AG10803 (cell line): ENCODE results near the gene C1orf56.

Source experiments
- DNase-seq: peaks from one replicate; pipeline ENCODE4 v3.0.0; 2010; ENCODE audit warnings: low read depth
- H3K4me3 ChIP-seq: 2 replicates; pipeline ENCODE4 v1.5.1; 2011; ENCODE audit warnings: mild to moderate bottlenecking, low read length, control low read depth
- TF ChIP-seq, protein P1 (sequence below): conservative IDR thresholded peaks from 2 replicates; pipeline ENCODE4 v1.5.1; 2011; ENCODE audit warnings: mild to moderate bottlenecking, low read length, control low read depth, inconsistent platforms

C1orf56 gene, protein sequence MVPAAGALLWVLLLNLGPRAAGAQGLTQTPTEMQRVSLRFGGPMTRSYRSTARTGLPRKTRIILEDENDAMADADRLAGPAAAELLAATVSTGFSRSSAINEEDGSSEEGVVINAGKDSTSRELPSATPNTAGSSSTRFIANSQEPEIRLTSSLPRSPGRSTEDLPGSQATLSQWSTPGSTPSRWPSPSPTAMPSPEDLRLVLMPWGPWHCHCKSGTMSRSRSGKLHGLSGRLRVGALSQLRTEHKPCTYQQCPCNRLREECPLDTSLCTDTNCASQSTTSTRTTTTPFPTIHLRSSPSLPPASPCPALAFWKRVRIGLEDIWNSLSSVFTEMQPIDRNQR

DNA sequence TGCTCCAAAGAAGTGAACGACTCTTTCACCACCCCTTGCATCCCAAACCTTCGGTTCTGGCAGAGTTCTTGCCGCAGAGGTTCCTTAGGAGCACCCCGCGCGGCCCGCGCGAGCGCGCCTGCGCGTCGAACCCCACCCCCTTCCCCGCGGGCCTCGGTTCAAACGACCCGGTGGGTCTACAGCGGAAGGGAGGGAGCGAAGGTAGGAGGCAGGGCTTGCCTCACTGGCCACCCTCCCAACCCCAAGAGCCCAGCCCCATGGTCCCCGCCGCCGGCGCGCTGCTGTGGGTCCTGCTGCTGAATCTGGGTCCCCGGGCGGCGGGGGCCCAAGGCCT is at the start of gene C1orf56:
TSS of gene C1orf56 (plus strand) at position 161 of the 334 bp plus-strand sequence. CDS start at position 258, 97 bp downstream.
- DNase-seq = peak; percentile 68
- H3K4me3 ChIP-seq = peak within 1 kb of the TSS; percentile 82
- TF ChIP-seq, protein P1, sequence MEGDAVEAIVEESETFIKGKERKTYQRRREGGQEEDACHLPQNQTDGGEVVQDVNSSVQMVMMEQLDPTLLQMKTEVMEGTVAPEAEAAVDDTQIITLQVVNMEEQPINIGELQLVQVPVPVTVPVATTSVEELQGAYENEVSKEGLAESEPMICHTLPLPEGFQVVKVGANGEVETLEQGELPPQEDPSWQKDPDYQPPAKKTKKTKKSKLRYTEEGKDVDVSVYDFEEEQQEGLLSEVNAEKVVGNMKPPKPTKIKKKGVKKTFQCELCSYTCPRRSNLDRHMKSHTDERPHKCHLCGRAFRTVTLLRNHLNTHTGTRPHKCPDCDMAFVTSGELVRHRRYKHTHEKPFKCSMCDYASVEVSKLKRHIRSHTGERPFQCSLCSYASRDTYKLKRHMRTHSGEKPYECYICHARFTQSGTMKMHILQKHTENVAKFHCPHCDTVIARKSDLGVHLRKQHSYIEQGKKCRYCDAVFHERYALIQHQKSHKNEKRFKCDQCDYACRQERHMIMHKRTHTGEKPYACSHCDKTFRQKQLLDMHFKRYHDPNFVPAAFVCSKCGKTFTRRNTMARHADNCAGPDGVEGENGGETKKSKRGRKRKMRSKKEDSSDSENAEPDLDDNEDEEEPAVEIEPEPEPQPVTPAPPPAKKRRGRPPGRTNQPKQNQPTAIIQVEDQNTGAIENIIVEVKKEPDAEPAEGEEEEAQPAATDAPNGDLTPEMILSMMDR = no peak

- TF ChIP-seq, protein P1 = no peak
- no peak for DNase-seq
Observed at GRCh38 chr1:150997949-150998348, 49.6 kb upstream of the C1orf56 start.

DNA sequence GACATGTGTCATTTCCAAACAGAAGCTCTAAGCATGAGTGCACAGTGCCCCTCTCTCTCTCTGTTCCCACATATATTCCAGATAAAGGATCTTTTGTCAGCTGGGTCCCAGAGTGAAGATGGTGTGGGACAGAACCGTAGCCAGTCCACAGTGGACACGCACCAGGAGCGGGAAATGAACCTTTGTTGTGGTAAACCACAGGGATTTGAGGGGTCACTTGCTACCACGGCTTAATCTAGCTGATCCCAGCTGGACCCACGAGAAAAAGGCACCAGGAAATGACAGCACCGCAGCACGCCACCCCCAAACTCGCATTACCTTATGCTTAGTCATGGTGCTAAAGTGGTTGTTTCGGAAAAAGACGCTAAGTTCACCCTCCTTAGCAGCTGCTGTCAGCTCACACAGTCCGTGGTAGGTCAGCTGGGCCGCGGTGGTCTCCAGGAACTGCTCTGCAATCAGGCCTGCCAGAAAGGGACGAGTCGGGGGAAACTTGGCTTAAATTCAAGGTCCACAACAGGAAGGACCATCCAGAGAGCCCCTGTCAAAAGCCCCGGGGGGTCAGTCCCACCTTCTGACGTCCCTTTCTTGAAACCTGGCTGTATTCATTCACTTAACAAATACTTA is 48.4 kb upstream of the C1orf56 start:
- H3K4me3 ChIP-seq = no peak overlapping the region
- DNase-seq = peak; percentile 40
- TF ChIP-seq, protein P1 = no peak

More at GRCh38 chr1:150997949-150998348, 49.6 kb upstream of the C1orf56 start:
- no peak overlapping the region for H3K4me3 ChIP-seq

DNA sequence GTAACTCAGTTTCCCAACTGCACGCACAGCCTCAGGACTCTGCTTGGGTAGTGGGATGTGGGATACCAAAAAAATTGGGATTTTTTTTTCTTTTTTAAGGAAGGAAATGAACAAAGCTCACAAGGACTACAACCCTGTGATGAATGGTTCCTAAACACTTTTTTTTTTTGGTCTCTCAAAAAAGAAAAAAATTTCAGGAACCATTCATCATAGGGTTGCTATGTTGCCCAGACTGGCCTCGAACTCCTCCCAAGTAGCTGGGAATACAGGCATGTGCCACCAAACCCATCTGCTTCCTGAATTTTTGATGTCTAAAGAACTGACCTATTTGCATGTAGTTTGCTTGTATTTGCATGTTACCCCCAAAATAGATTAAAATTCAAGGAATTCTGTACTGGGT is 47.6 kb upstream of the C1orf56 start:
- TF ChIP-seq, protein P1 = no peak
- no peak overlapping the region for H3K4me3 ChIP-seq
- no peak for DNase-seq

GRCh38 chr1:151000408-151000807 is 47.1 kb upstream of the C1orf56 start:
- H3K4me3 ChIP-seq = no peak overlapping the region
- DNase-seq = no peak
- TF ChIP-seq, protein P1 = no peak

GRCh38 chr1:151001602-151002001 is 45.9 kb upstream of the C1orf56 start:
- TF ChIP-seq, protein P1 = no peak
- no peak for DNase-seq

GRCh38 chr1:151002051-151002450 is 45.5 kb upstream of the C1orf56 start:
- no peak for DNase-seq
- TF ChIP-seq, protein P1 = no peak
- H3K4me3 ChIP-seq = no peak overlapping the region

More at GRCh38 chr1:151001602-151002001, 45.9 kb upstream of the C1orf56 start:
- H3K4me3 ChIP-seq = no peak overlapping the region
